ENCODE data around the gene BBOX1.
"Not testable (repeated sequence)": the region's sequence is repeated elsewhere in the genome, so short reads cannot be mapped to it uniquely, and the experiment has no call there.

BBOX1 gene

DNA sequence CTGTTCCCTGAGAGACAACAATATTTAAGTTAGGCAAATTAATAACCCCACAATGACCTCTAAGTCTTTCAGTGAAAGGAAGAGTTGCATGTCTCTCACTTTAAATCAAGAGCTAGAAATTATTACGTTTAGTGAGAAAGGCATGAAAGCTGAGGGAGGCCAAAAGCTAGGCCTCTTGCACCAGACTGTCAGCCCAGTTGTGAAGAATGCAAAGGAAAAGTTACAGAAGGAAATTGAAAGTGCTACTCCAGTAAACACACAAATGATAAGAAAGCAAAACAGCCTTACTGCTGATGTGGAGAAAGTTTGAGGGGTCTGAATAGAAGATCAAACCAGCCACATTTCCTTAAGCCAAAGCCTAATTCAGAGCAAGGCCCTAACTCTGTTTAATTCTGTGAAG, 45.0 kb downstream of the BBOX1 start:
- TF ChIP-seq, protein P1, sequence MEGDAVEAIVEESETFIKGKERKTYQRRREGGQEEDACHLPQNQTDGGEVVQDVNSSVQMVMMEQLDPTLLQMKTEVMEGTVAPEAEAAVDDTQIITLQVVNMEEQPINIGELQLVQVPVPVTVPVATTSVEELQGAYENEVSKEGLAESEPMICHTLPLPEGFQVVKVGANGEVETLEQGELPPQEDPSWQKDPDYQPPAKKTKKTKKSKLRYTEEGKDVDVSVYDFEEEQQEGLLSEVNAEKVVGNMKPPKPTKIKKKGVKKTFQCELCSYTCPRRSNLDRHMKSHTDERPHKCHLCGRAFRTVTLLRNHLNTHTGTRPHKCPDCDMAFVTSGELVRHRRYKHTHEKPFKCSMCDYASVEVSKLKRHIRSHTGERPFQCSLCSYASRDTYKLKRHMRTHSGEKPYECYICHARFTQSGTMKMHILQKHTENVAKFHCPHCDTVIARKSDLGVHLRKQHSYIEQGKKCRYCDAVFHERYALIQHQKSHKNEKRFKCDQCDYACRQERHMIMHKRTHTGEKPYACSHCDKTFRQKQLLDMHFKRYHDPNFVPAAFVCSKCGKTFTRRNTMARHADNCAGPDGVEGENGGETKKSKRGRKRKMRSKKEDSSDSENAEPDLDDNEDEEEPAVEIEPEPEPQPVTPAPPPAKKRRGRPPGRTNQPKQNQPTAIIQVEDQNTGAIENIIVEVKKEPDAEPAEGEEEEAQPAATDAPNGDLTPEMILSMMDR (conservative IDR thresholded peaks at IDR 0.05) = no peak
- H3K27ac ChIP-seq = no peak overlapping the region

DNA sequence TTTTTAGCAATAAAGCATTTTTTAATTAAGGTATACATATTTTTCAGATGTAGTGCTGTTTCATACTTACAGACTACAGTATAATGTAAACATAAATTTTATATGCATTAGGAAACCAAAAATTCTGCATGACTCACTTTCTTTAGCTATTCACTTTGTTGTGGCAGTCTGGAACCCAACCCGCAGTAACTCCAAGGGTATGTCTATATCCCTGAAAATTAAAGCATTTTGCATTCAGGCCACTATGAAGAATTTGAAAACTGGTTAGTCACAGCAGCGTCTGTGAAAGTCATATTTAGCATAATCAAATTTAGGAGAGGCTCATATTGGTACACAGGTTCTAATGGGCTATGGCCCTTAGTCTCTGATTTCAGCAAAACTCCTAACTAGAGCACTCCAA, 46.8 kb downstream of the BBOX1 start:
- TF ChIP-seq, protein P1 (conservative IDR thresholded peaks at IDR 0.05) = no peak
- peak overlapping the region; percentile 42; the same call in 1 of the 2 replicates for H3K27ac ChIP-seq

DNA sequence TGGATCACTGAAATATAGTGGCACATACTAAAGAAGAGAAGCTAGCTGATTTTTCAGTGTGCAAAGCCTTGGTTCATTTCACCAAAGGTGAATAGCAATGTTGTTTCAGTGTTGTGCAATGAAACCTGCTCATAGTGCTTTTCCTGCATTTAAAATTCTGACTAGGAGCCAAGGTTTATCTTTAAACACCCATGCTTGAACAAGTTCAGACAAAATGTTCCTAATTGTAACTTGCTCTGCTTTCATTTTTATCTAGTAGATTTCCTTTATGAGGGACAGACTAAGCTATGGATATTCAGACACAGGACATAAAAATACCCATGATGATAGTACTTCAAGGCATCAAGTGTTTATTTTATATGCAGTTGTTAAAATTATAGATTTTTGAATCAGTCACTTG, 47.7 kb downstream of the BBOX1 start:
- TF ChIP-seq, protein P1 (conservative IDR thresholded peaks at IDR 0.05) = no peak
- H3K27ac ChIP-seq = peak overlapping the region; percentile 42; the same call in 1 of the 2 replicates

DNA sequence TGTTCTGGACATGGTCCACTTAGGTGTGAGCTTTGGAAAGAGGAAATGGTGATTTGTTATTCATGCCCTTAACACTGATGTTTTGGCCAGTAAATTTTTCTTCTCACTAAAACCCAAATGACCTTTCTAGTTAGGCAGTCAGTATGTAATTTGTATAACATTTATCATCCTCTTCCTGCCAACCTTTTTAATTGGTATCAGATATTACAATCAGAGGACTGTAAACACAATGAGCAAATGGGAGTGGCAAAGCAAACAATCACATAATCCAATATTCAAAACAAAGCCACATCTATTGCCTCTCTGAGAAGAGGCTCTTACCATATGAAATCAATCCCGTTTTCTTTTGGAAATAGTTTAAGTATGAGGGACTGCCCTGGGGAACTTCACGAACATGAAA, 49.1 kb downstream of the BBOX1 start:
- peak overlapping the region; percentile 42; the same call in 1 of the 2 replicates for H3K27ac ChIP-seq
- TF ChIP-seq, protein P1 (conservative IDR thresholded peaks at IDR 0.05) = no peak

- H3K27ac ChIP-seq = not testable (repeated sequence)
These were observed 49.8 kb downstream of the BBOX1 start for GRCh38 chr11:27090357-27090948.

GRCh38 chr11:27094120-27094519, 53.5 kb downstream of the BBOX1 start:
- H3K27ac ChIP-seq = no peak overlapping the region
- TF ChIP-seq, protein P1 (conservative IDR thresholded peaks at IDR 0.05) = no peak

DNA sequence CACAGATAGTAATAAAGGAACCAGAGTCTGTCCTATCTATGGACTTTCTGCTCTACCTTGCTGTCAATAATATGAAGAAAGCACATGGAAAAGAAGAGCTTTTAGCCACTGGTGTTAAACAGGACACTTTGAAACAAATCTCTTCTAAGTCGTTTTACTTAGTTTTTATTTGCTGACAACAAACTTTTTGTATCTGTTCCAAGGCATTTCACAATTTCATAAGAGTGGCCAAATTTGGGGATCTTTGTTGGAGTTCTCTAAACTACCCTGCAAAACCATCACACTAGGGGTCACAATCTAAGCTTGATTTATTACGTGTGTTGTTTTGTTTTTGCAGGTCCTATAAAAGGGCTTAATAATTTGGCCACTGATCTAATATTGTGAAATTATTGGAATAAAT, 54.4 kb downstream of the BBOX1 start:
- TF ChIP-seq, protein P1 (conservative IDR thresholded peaks at IDR 0.05) = no peak
- H3K27ac ChIP-seq = no peak overlapping the region

DNA sequence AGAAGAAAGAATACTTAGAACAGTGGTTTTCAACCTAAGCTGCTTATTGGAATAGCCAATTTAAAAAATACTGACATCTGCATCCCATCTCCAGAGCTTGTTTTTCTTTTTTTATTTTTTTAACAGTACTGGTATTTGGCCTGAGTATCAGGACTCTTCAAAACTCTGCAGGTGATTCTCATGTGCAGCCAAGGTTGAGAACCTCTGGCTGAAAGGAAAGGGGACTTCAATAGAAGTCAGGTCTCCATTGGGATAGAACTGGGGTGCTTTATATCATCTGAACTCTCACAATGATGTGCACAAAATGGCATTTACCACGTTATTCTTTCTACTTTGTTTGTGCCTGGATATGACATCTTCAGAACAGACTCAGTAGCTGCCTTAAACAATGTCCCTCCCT, 55.3 kb downstream of the BBOX1 start:
- no peak overlapping the region for H3K27ac ChIP-seq
- TF ChIP-seq, protein P1 (conservative IDR thresholded peaks at IDR 0.05) = no peak
